Measurements from ENCODE around the gene PTPRB. TPM values are rescaled to one million over a fixed set of nuclear protein-coding genes. Genes with fewer than 3 reads are reported as not detected.

The PTPRB gene
- total RNA-seq, 3 donors from 2014 or later = 18.4 to 36.1 (median 33.6) TPM

DNA sequence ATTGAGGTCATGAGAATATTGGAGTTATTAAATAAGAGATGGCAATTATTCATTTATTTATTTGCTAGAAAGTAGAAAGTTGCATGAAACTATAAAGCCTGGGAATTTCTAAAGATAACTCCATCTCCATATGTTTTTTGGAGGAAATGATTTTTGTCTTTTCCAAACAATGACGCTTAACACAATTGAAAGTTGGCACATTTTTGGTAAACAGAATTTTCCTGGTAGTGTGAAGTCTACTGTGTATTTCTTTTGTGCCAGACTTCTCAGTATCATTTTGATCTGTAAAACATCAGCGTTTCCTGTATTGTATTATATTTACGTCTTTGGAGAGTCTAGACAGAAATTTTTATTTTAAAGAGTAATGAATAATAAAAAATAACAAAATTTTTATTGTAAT lies 33.7 kb upstream of the PTPRB start:
- H3K27ac ChIP-seq = no peak overlapping the region
- TF ChIP-seq, protein P1, sequence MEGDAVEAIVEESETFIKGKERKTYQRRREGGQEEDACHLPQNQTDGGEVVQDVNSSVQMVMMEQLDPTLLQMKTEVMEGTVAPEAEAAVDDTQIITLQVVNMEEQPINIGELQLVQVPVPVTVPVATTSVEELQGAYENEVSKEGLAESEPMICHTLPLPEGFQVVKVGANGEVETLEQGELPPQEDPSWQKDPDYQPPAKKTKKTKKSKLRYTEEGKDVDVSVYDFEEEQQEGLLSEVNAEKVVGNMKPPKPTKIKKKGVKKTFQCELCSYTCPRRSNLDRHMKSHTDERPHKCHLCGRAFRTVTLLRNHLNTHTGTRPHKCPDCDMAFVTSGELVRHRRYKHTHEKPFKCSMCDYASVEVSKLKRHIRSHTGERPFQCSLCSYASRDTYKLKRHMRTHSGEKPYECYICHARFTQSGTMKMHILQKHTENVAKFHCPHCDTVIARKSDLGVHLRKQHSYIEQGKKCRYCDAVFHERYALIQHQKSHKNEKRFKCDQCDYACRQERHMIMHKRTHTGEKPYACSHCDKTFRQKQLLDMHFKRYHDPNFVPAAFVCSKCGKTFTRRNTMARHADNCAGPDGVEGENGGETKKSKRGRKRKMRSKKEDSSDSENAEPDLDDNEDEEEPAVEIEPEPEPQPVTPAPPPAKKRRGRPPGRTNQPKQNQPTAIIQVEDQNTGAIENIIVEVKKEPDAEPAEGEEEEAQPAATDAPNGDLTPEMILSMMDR (IDR thresholded peaks at IDR 0.05) = no peak
- no peak for TF ChIP-seq POLR2AphosphoS5 (IDR thresholded peaks at IDR 0.05)
- no peaks in the 10 kb centered on the region for H3K36me3 ChIP-seq
- no peaks in the 10 kb centered on the region for H3K4me1 ChIP-seq
- no peak for DNase-seq (ENCODE audit: low spot score in 2 of 2)
- no peaks in the 10 kb centered on the region for H3K9me3 ChIP-seq
- intact Hi-C loops (cut with DNase I; ENCODE audit: low total_unique reads) = no loop called here
- H3K27me3 ChIP-seq = no peaks in the 10 kb centered on the region
- no peak overlapping the region for H3K4me3 ChIP-seq

DNA sequence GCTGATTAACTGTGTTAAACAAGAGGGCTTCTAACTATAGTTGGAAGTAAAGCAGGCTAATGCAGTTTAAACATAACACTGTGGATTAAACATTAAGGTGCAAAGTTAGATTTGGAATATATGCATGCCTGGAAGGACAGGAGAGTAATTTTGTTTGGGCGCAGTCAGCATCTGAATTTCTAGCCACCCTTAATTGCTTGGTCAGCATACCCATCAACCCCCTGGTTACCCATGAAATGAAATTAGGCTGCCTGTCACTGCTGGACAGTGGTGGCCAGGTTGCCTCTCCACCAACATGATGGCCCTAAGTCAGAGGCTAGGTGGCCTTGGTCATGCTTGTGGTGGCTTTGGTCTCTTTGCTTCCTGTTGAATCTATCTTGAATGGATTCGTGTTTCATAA lies 30.0 kb upstream of the PTPRB start:
- intact Hi-C loops (cut with DNase I; ENCODE audit: low total_unique reads) = no loop called here
- Histone ChIP-seq H3K4me3 (no peak overlapping the region), H3K27ac (no peak overlapping the region), H3K27me3 (no peaks in the 10 kb centered on the region), H3K36me3 (no peaks in the 10 kb centered on the region), H3K4me1 (no peaks in the 10 kb centered on the region), H3K9me3 (no peaks in the 10 kb centered on the region)
- DNase-seq (ENCODE audit: low spot score in 2 of 2) = no peak
- no peak for TF ChIP-seq POLR2A (IDR thresholded peaks at IDR 0.05)
- no peak for TF ChIP-seq POLR2AphosphoS5 (IDR thresholded peaks at IDR 0.05)
- TF ChIP-seq, protein P1 (IDR thresholded peaks at IDR 0.05) = no peak

DNA sequence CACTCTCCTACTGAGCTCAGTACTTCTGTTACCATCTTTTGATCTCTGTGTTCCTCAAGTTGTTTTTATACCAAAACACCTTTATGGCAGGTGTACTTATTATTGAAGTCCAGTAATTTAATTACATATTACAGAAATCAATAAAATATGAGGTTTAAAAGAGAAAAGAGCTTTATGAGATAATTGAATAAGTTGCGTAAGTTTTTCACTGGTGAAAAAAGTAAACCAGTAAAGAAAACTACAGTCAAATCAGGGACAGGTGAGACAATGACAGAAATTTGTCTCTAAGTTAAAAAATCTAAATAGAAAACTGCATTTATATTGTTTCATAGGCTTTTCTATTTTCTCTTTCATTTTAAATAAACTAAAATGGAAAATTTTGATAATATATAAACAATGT lies 29.1 kb upstream of the PTPRB start:
- Histone ChIP-seq H3K27ac (no peak overlapping the region), H3K27me3 (no peaks in the 10 kb centered on the region), H3K36me3 (no peaks in the 10 kb centered on the region), H3K4me1 (no peaks in the 10 kb centered on the region), H3K4me3 (no peak overlapping the region), H3K9me3 (no peaks in the 10 kb centered on the region)
- intact Hi-C loops (cut with DNase I; ENCODE audit: low total_unique reads) = no loop called here
- no peak for DNase-seq (ENCODE audit: low spot score in 2 of 2)
- TF ChIP-seq POLR2A (IDR thresholded peaks at IDR 0.05) (no peak), POLR2AphosphoS5 (IDR thresholded peaks at IDR 0.05) (no peak)
- TF ChIP-seq, protein P1 (IDR thresholded peaks at IDR 0.05) = no peak

DNA sequence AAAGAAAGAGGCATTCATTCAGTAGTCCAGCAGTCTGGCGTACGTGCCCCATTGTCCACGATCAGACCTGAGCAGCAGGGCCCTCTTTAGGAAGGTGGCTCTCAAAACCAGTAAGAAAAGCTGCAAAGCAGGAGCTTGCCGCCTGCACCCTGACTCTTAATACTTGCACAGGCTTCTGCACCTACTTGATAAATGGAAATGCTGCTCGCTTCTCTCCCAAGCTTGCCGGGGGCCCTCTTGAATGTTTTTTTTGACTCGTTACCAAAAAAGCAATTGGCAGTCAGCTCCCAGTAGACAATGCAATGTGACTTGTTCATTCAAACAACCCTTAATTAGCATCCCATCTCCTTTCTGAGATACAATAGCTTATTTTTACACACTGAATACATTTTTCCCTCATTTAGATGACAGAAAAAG lies 27.2 kb upstream of the PTPRB start:
- Histone ChIP-seq H3K36me3 (no peaks in the 10 kb centered on the region), H3K9me3 (no peaks in the 10 kb centered on the region), H3K27me3 (no peaks in the 10 kb centered on the region), H3K4me3 (no peak overlapping the region), H3K4me1 (no peaks in the 10 kb centered on the region), H3K27ac (no peak overlapping the region)
- no peak for TF ChIP-seq POLR2A (IDR thresholded peaks at IDR 0.05)
- TF ChIP-seq POLR2AphosphoS5 (IDR thresholded peaks at IDR 0.05) = no peak
- TF ChIP-seq, protein P1 (IDR thresholded peaks at IDR 0.05) = no peak
- DNase-seq (ENCODE audit: low spot score in 2 of 2) = no peak
- intact Hi-C loops (cut with DNase I; ENCODE audit: low total_unique reads) = no loop called here

DNA sequence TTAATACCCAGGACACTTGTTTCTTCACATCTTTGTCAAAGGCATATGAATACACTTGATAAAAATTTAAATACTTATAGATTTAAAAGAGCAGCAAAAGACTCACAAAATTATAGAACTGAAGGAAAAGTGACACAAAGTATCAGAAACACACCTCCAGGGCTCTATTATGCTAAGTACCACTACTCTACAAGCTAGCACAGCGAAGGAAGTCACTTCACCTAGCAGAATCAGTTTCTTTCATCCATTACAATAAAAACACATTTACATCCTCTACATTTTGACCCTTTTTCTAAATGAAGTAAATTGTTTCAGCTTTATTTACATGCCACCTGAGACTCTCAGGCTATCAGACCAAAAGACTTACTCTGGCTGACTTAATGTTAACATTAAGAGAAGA lies 26.6 kb upstream of the PTPRB start:
- intact Hi-C loops (cut with DNase I; ENCODE audit: low total_unique reads) = no loop called here
- TF ChIP-seq POLR2AphosphoS5 (IDR thresholded peaks at IDR 0.05) = no peak
- TF ChIP-seq, protein P1 (IDR thresholded peaks at IDR 0.05) = no peak
- TF ChIP-seq POLR2A (IDR thresholded peaks at IDR 0.05) = no peak
- Histone ChIP-seq H3K4me3 (no peak overlapping the region), H3K27me3 (no peaks in the 10 kb centered on the region), H3K4me1 (no peaks in the 10 kb centered on the region), H3K9me3 (no peaks in the 10 kb centered on the region), H3K36me3 (no peaks in the 10 kb centered on the region), H3K27ac (no peak overlapping the region)
- no peak for DNase-seq (ENCODE audit: low spot score in 2 of 2)
